GM12874 (cell line): Measurements from ENCODE around the gene FAM193A.

Experiments used
- TF ChIP-seq, protein P1 (sequence below): IDR thresholded peaks from 2 replicates; pipeline ENCODE4 v1.5.1; 2011; ENCODE audit warnings: low read depth, mild to moderate bottlenecking, control low read depth, low read length, moderate library complexity; ENCODE audit not compliant: insufficient read depth

FAM193A gene

DNA sequence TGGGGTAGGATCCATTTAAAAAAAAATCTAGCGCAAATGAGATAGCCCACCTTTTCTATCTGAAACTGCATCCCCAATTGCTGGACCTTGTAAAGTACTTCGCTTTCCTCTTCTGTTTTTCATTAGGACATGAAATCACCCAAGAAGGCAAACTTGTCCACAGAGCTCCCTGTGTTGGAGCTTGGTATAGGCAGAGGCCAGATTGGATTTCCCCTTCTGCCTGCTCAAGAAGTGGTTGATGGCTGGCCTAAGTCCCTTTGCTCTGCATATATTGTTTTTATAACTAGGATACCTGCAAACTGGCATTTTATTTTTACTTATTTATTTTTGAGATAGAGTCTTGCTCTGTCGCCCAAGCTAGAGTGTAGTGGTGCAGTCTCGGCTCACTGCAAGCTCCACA, 39.1 kb upstream of the FAM193A start:
- TF ChIP-seq, protein P1, sequence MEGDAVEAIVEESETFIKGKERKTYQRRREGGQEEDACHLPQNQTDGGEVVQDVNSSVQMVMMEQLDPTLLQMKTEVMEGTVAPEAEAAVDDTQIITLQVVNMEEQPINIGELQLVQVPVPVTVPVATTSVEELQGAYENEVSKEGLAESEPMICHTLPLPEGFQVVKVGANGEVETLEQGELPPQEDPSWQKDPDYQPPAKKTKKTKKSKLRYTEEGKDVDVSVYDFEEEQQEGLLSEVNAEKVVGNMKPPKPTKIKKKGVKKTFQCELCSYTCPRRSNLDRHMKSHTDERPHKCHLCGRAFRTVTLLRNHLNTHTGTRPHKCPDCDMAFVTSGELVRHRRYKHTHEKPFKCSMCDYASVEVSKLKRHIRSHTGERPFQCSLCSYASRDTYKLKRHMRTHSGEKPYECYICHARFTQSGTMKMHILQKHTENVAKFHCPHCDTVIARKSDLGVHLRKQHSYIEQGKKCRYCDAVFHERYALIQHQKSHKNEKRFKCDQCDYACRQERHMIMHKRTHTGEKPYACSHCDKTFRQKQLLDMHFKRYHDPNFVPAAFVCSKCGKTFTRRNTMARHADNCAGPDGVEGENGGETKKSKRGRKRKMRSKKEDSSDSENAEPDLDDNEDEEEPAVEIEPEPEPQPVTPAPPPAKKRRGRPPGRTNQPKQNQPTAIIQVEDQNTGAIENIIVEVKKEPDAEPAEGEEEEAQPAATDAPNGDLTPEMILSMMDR: no peak

DNA sequence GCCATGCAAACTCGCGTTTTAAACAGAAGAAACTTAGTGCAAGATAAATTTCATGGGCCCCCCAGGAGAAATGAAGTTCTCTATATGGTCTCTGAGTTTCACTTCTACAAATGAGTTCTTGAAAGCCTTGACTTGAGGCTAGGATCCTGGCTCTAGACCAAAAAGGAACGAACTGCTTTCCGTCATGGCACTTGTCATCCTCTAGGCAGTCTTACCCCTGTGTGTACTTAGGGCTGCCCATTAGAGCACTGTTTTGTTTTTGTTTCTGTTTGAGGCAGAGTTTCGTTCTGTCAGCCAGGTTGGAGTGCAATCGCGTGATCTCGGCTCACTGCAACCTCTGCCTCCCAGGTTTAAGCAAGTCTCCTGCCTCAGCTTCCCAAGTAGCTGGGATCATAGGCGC, 38.5 kb upstream of the FAM193A start:
- TF ChIP-seq, protein P1: no peak

DNA sequence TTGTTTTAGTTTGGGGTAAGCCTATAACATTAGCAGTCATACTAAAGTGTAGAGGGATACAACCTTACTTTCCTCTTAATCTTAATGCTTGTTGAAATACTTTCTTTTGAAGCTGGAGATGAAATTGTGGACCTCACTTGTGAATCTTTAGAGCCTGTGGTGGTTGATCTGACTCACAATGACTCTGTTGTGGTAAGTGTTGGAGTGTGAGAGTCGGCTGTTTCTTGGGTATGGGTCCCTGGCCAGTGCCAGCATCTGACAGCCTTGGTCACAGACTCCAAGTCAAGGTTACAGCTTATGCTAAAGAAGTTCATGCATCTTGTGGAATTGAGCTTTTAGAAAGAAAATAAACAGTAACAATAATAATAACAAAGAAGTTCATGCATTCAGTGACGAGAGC, 35.9 kb upstream of the FAM193A start:
- TF ChIP-seq, protein P1: no peak

DNA sequence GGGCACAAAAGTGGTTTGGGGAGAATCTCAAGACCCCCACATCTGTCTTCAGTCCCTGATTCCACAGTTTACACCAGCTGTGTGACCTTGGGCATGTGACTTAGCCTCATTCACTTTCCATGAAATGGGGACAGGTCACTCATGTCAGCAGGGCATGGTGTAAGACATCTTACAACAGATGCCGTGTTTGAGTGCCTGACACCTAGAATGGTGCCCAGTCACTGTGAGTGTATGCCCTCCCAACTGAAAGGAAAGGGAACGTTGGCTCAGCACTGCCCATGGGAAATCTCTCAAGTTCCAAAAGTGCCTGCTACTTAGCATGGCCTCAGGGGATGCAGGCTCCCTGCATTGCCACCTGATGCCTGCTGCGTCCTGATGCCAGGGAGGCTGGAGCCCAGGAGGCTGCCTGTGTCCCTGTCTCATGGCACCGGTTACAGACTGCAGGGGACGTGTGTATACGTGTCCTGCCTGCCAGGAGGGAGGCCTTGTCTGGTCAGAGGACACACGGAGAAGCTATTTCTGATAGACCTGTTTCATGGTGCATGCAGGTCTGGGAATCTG, 35.3 kb upstream of the FAM193A start:
- TF ChIP-seq, protein P1: no peak

DNA sequence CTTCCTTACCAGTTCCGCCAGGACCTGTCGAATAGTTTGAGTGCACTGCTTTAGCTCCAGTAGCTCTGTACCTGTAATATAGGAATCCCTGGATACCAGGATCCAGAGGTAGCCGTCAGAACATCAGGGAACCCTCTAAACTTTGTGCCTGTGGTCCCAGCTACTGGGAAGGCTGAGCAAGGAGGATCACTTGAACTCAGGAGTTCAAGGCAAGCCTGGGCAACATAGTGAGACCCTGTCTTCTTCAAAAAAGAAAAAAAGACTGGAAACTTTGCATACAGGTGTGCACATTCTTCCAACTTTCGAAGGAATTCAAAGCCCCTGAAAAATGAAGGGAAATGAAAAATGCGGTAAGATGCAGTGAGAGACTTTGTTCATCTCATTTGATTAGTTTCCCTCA, 32.6 kb upstream of the FAM193A start:
- TF ChIP-seq, protein P1: no peak

DNA sequence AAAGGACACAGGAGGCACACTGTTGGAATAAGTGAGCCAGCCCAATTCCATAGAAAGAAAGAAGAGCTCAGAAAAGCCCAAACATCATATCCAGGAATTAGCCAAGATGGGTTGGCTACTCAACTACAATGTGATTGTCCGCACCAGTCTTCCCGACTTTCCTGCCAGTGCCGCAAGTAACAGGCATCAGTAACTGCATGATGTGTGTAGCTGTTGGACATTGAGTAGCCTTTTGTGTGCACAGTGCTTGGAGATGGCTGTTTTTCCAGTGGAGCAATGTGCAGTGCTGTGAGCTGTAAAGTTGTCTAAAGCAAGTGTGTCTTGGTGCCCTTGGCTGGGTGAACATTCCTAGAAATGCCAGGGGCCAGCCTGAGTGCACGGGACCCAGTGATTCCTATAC, 29.2 kb upstream of the FAM193A start:
- TF ChIP-seq, protein P1: no peak

DNA sequence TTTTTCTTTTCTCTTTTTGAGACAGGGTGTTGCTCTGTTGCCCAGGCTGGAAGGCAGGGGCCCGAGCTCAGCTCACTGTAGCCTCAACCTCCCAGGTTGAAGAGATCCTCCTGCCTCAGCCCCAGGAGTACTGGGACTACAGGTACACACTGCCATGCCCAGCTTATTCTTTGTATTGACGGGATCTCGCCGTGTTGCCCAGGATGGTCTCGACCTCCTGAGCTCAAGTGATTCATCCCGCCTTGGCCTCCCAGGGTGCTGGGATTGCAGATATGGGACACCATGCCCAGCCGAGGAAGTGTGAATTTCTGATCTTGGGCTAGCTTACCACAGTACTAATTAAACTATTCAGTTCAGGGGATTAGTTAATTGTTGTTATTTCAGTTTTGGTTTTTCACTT, 28.6 kb upstream of the FAM193A start:
- TF ChIP-seq, protein P1: no peak
